ENCODE results near the gene SGCE.

- TF ChIP-seq CTCF (IDR thresholded peaks at IDR 0.05) (no peak), POLR2A (IDR thresholded peaks at IDR 0.05) (no peak)
These were observed 45.6 kb upstream of the SGCE start for GRCh38 chr7:94701555-94701973.
